Caki2 (cell line): ENCODE data around the gene C1orf210. TPM values are rescaled to one million over a fixed set of nuclear protein-coding genes. Genes with fewer than 3 reads are reported as not detected.

Experiments
- DNase-seq: peaks from one replicate; pipeline ENCODE4 v3.0.0-alpha.2; 2015; ENCODE audit warnings: low read depth
- in situ Hi-C: cut with HindIII; loops from 2 replicates; pipeline ENCODE4 v1.10.0; 2016; ENCODE audit warnings: low sequenced_read_pairs, low pct_unique_long_range_greater_than_20kb, mixed read lengths
- total RNA-seq: library from RNA; depleted of rRNA; stranded (reverse); fragments of >200 nt; shearing (Covaris generic); gene quantifications from 2 replicates; pipeline ENCODE4 v1.2.3, GENCODE V29; 2014; ENCODE audit warnings: low replicate concordance

Gene C1orf210
- total RNA-seq, 1 experiment from 2014 or later: not detected

DNA sequence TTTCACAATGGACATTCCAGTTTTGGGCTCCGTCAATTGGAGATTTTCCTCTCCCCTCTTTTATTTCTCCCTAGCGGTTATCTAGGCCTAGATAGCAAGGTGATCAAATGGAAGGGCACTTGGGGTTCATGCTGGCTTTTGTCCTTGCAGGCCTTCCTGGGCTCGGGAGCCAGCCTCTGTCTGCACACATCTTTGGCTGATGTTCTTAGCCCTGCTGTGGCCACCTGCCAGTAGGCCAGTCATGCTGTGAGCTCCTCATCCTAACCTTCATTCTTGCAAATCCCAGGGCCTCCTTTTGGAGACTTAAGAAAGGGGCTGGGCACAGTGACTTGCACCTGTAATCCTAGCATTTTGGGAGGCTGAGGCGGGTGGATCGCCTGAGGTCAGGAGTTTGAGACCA, 28.9 kb upstream of the C1orf210 start:
- in situ Hi-C loops: no loop called here
- DNase-seq: no peak

DNA sequence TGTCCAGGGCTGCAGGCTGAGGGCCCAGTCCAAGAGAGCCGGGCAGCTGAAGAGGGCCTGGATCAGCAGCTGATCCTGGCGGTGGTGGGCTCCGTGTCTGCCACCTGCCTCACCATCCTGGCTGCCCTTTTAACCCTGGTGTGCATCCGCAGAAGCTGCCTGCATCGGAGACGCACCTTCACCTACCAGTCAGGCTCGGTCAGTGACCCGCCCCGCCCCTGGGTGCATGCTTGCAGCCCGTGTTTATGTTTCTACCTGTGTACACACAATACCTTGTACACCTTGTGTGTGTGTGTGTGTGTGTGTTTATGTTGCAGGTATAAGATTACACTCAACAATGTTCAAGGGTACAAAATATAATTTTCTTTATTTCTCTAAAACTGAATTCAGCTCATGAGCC, 28.4 kb upstream of the C1orf210 start:
- in situ Hi-C loops: no loop called here
- no peak for DNase-seq

DNA sequence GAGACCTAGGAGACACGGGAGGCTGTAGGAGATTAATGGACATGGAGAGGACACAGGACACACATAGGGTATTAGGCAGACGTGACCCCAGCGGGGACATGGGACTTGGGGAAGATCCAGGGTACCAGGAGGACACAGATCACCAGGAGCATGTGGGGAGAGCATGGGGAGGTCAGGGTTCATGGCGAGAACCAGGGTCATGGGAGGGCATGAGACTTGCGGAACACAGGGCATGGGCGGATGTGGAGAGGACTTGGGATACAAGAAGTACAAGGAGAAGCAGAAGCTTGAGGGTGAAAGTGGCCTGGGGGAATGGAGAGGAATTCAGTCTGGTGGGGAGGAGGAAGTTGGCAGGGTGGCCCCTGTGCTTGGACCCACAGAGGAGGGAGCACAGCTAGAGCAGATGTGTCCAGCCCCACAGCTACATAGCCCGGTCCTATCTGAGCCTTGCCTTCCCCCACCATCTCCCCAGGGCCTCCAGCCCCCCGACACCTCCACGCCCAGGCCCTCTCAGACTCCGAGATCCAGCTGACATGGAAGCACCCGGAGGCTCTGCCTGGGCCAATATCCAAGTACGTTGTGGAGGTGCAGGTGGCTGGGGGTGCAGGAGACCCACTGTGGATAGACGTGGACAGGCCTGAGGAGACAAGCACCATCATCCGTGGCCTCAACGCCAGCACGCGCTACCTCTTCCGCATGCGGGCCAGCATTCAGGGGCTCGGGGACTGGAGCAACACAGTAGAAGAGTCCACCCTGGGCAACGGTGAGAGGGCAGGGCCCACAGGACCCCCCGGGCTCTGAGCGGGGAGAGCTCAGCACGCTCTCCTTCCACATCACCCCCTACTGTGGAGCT, 27.5 kb upstream of the C1orf210 start:
- DNase-seq: no peak
- in situ Hi-C loops: no loop called here

DNA sequence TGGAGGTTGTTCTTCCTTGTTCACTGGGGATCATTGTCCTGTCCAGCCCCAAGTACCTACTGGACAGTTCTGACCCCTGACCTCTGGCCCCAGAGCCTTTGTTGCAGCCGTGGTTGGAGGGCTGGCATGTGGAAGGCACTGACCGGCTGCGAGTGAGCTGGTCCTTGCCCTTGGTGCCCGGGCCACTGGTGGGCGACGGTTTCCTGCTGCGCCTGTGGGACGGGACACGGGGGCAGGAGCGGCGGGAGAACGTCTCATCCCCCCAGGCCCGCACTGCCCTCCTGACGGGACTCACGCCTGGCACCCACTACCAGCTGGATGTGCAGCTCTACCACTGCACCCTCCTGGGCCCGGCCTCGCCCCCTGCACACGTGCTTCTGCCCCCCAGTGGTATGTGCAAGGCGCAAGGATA, 26.8 kb upstream of the C1orf210 start:
- in situ Hi-C loops: no loop called here
- no peak for DNase-seq

- DNase-seq: no peak
- in situ Hi-C loops: no loop called here
Measured at GRCh38 chr1:43311521-43311920, 26.1 kb upstream of the C1orf210 start.

DNA sequence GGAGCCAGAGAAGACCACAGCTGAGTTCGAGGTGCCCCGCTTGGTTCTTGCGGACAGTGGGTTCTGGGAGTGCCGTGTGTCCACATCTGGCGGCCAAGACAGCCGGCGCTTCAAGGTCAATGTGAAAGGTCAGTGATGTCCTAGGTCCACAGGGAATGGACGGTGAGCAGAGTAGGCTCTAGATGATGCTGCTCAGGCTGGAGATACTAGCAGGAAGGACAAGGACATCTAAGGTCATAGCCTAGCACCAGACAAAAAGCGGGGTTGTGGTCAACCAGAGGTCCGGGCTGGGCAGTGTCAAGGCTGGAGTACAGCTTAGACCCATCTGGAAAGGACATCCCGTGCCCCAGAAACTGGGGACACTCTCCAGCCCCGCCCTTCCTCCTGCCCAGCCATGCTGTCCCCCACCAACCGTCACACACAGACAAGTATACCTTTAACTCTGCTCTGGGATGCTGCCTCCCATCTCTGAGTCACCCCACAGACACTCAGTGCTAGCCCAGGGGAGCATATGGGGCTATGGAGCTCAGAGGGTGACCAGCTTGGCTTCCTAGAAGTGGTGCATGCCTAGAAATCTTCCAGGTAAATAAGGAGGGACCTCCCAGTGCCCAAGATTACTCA, 24.1 kb upstream of the C1orf210 start:
- DNase-seq: no peak
- in situ Hi-C loops: no loop called here

- no peak for DNase-seq
- in situ Hi-C loops: no loop called here
Measured at GRCh38 chr1:43308635-43309404, 23.4 kb upstream of the C1orf210 start.

DNA sequence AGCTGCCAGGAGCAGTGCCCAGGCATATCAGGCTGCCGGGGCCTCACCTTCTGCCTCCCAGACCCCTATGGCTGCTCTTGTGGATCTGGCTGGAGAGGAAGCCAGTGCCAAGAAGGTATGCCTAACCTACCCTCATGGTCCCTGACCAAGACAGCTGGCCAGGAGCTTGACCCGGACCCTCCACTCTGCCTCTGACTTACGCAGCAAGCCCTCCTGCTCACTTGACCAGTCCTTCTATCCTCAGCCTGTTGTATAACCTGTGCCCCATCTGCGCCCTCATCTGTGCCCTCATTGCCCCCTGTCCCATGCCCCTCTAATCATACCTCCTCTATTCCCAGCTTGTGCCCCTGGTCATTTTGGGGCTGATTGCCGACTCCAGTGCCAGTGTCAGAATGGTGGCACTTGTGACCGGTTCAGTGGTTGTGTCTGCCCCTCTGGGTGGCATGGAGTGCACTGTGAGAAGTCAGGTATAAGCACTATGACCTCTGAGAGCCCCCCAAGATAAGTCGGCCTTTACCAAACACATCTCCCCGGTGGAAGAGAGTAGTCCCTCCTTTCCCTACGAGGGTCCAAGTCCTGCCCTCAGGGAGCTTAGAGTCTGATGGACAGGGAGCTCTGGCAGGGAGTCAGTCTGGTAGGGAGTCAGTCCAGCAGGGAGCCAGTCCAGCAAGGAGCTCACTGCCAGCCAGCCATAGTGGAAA, 22.2 kb upstream of the C1orf210 start:
- DNase-seq: no peak

GRCh38 chr1:43306688-43307457, 21.5 kb upstream of the C1orf210 start:
- in situ Hi-C loops: no loop called here
- no peak for DNase-seq

More for the DNA sequence above, 22.2 kb upstream of the C1orf210 start:
- in situ Hi-C loops: no loop called here

DNA sequence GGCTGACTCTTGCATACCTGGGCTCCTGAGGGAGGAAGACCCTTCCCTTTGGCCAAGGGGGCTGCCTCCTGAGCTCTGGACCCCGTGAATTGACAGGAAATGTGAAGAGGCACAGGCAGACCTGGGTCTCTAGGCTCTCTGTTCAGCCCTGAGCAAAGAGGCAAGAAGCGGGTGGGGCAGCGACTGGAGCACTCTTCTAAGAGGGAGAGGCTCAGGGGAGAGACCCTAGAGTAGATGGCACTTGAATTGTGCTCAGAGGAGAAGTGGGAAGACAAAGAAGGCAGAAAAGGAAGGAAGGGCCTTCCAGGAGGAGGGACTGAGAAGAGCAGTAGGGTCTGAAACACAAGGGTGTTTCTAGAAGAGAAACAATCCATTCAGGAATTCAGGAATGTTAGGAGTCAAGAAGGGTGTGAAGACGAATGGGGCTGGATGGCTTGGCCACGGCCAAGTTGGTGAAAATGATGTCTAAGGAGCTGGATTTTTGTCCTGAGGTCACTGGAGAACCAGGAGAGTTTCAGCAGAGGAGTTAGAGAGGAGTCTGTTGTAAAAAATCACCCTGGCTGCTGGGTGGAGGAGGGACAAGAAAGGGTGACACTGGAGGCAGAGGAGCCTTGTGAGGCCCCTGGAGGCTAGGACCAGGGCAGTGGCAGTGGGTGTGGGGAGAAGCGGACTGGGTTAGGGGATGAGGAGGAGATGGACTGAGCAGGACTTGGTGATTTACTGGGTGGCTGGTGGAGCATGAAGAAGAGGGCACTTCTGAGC, 20.7 kb upstream of the C1orf210 start:
- DNase-seq: no peak
- in situ Hi-C loops: no loop called here

DNA sequence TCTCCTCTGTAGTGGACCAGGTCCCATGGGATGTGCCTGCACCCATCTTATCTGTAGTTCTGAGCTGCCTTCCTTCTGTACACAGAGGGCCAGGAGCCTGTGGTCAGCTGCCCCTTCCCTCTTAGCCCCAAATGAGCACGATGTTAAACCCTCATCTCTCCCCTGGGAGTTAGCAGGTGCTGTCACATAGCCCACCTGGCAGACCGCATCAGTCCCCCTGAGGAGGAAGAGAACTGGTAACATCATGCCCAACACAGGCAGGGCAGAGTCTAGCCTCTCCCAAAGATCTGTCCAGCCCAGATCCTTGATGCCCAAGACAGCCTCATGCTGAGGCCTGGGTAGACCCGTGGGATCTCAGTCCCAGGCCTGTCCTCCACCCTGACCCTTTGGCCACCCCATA, 20.1 kb upstream of the C1orf210 start:
- in situ Hi-C loops: no loop called here
- no peak for DNase-seq

DNA sequence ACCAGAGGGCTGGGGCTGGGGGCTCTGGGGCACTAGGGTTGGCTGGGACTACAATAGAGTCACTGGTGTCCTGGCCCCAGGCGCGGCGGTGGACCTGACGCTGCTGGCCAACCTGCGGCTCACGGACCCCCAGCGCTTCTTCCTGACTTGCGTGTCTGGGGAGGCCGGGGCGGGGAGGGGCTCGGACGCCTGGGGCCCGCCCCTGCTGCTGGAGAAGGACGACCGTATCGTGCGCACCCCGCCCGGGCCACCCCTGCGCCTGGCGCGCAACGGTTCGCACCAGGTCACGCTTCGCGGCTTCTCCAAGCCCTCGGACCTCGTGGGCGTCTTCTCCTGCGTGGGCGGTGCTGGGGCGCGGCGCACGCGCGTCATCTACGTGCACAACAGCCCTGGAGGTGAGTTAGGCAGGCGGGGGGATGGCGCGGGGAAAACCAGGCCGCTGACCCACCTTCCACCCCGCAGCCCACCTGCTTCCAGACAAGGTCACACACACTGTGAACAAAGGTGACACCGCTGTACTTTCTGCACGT, 19.5 kb upstream of the C1orf210 start:
- no peak for DNase-seq
- in situ Hi-C loops: no loop called here

DNA sequence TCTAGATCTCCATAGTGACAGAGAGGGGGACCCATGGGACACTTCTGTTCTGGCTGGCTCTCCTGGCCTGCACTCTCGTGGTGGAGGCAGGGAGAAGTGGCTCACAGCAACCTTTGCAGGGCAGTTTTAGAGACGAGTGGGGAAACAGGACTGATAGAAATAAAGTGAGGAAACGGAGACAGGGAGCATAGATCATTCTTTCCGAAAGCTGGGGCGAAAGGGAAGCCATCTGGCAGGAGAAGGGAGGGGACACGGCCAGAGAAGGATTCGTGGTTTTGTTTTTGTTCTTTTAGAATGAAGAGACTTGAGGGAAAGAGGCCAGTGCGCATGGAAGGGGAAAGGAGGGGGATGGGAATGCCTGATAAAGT, 18.9 kb upstream of the C1orf210 start:
- in situ Hi-C loops: no loop called here
- no peak for DNase-seq

DNA sequence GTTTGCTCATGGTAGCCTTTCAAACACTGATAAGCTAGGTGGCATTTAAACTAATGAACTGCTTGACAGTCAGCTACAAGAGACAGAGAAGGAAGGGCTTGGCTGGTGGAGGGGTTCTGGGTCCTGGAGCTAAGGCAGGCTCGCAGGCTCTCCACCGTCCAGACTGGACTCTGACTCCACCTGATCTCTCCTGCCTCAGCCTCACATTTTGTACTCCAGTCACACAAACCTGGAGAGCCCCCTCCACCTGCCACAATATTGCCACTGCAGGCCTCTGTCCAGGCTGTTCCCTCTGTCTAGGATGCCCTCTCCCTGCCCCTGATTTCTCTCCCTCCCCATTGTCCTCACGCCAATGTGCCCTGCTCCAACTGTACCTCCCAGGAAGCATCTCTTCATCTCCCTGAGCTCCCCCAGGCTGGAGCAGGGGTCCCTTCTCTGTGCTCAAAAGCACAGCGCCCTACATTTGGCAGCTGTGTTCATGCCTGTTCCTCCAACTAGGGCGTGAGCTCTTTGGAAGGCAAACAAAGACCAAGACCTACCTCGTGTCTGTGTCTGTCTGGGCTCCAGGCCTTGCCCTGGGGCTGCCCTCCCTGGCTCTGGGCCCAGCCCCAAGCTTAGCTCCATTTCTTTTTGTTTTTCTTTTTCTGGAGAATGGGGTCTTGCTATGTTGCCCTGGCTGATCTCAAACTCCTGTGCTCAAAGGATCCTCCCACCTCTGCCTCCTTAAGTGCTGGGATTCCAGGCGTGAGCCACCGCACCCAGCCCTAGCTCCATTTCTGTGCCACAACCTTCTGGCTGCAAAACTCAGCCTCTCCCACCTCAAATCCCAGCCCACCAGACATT, 18.3 kb upstream of the C1orf210 start:
- in situ Hi-C loops: no loop called here

DNA sequence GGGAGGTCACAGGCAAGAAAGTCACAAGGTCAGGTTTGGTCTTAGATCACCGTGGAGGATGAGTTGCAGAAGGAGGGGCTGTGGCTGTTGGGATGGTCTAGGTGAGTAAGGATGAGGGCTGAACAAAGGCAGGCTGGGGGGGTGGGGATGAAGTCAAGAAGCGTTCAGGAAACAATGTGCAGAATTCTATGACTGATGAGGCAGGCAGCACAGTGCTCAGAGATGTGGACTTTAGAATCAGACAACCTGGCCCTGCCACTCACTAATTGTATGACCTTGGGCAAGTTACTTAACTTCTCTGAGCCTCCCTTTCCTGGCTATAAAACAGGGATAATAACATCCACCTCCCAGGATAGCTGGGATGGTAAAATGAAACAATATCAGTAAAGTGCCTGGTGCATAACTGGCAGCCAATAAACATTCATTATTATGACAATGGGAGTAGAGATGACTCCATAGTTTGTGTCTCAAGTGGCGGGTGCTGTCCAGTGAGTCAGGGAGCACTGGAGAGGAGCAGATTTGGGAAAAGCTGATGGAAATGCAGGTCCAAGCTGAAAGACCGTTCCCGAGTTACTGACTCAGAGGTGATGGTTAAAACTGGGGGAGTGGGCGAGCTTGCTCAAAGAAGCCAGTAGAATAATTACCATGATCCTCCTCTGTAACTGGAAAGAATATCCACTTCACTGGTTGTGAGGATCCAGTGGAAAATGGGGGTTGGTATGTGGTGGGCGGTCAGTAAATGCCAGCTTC, 17.5 kb upstream of the C1orf210 start:
- in situ Hi-C loops: no loop called here
- DNase-seq: no peak

More for the DNA sequence above, 18.3 kb upstream of the C1orf210 start:
- DNase-seq: no peak

DNA sequence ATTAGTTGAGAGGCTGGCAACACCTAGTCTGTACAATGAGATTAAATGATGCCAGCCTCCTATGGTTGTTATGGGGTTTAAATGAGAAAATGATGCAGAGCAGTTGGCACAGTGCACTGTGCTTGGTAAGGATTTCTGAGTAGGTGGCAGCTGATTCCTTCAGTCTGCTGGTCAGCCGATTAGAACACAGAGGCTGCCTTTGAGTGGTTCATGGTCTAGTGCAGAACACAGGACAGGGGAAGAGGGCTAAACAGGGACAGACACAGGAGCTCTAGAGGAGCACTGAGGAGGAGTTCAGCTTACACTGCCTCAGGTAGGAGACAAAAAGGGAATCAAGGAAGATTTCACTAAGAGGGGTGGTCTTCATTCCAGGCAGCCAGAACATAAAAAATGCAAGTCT, 16.8 kb upstream of the C1orf210 start:
- no peak for DNase-seq
- in situ Hi-C loops: no loop called here
